Hepatocyte (in vitro differentiated cells): ENCODE measurements around the gene USP12.

ENCODE experiments used
- CTCF ChIP-seq: fragments of 200-600 bp; sonication (generic); IDR thresholded peaks from 2 replicates; pipeline ENCODE4 v1.5.1; 2016; ENCODE audit warnings: antibody characterized with exemption, mild to moderate bottlenecking; ENCODE audit not compliant: poor library complexity
- EZH2 ChIP-seq: fragments of 200-600 bp; sonication (generic); IDR thresholded peaks from 2 replicates; pipeline ENCODE4 v1.6.1; 2016; ENCODE audit warnings: antibody characterized with exemption, mild to moderate bottlenecking, borderline replicate concordance

- TF ChIP-seq EZH2 = no peak
- no peak for TF ChIP-seq CTCF
These were observed 107.2 kb downstream of the USP12 start for GRCh38 chr13:27064252-27064995.
